ENCODE results near the gene SOCS6.
"Not testable (repeated sequence)": the region's sequence is repeated elsewhere in the genome, so short reads cannot be mapped to it uniquely, and the experiment has no call there.

Gene SOCS6

GRCh38 chr18:70359071-70359470 is 70.2 kb downstream of the SOCS6 start:
- in situ Hi-C loops (cut with HindIII; ENCODE audit: low pct_unique_long_range_greater_than_20kb, low sequenced_read_pairs): no loop called here
- DNase-seq (ENCODE audit: low read depth in 1 of 2, low spot score in 1 of 2): no peak
- TF ChIP-seq JUND (IDR thresholded peaks at IDR 0.05; ENCODE audit: low read depth): no peak

- no peak for DNase-seq (ENCODE audit: low read depth in 1 of 2, low spot score in 1 of 2)
- no peak for TF ChIP-seq JUND (IDR thresholded peaks at IDR 0.05; ENCODE audit: low read depth)
- in situ Hi-C loops (cut with HindIII; ENCODE audit: low pct_unique_long_range_greater_than_20kb, low sequenced_read_pairs): no loop called here
These were observed 73.4 kb downstream of the SOCS6 start for GRCh38 chr18:70362258-70362657.

GRCh38 chr18:70363861-70364260 is 75.0 kb downstream of the SOCS6 start:
- DNase-seq (ENCODE audit: low read depth in 1 of 2, low spot score in 1 of 2): no peak
- TF ChIP-seq JUND (IDR thresholded peaks at IDR 0.05; ENCODE audit: low read depth): no peak
- in situ Hi-C loops (cut with HindIII; ENCODE audit: low pct_unique_long_range_greater_than_20kb, low sequenced_read_pairs): no loop called here

- TF ChIP-seq JUND (IDR thresholded peaks at IDR 0.05; ENCODE audit: low read depth): no peak
- no peak for DNase-seq (ENCODE audit: low read depth in 1 of 2, low spot score in 1 of 2)
- in situ Hi-C loops (cut with HindIII; ENCODE audit: low pct_unique_long_range_greater_than_20kb, low sequenced_read_pairs): no loop called here
These were observed 76.5 kb downstream of the SOCS6 start for GRCh38 chr18:70365361-70365760.

- TF ChIP-seq JUND (IDR thresholded peaks at IDR 0.05; ENCODE audit: low read depth): no peak
- DNase-seq (ENCODE audit: low read depth in 1 of 2, low spot score in 1 of 2): no peak
- in situ Hi-C loops (cut with HindIII; ENCODE audit: low pct_unique_long_range_greater_than_20kb, low sequenced_read_pairs): no loop called here
These were observed 77.3 kb downstream of the SOCS6 start for GRCh38 chr18:70366174-70366573.

- no peak for DNase-seq (ENCODE audit: low read depth in 1 of 2, low spot score in 1 of 2)
- in situ Hi-C loops (cut with HindIII; ENCODE audit: low pct_unique_long_range_greater_than_20kb, low sequenced_read_pairs): no loop called here
- TF ChIP-seq JUND (IDR thresholded peaks at IDR 0.05; ENCODE audit: low read depth): no peak
These were observed 77.8 kb downstream of the SOCS6 start for GRCh38 chr18:70366670-70367069.

- in situ Hi-C loops (cut with HindIII; ENCODE audit: low pct_unique_long_range_greater_than_20kb, low sequenced_read_pairs); DNase-seq (ENCODE audit: low read depth in 1 of 2, low spot score in 1 of 2): not testable (repeated sequence)
These were observed 78.5 kb downstream of the SOCS6 start for GRCh38 chr18:70367344-70367743.

GRCh38 chr18:70368903-70369302 is 80.1 kb downstream of the SOCS6 start:
- no peak for TF ChIP-seq JUND (IDR thresholded peaks at IDR 0.05; ENCODE audit: low read depth)
- DNase-seq (ENCODE audit: low read depth in 1 of 2, low spot score in 1 of 2): no peak
- in situ Hi-C loops (cut with HindIII; ENCODE audit: low pct_unique_long_range_greater_than_20kb, low sequenced_read_pairs): no loop called here

GRCh38 chr18:70370762-70371733 is 82.2 kb downstream of the SOCS6 start:
- TF ChIP-seq JUND (IDR thresholded peaks at IDR 0.05; ENCODE audit: low read depth): no peak
- in situ Hi-C loops (cut with HindIII; ENCODE audit: low pct_unique_long_range_greater_than_20kb, low sequenced_read_pairs): no loop called here
- no peak for DNase-seq (ENCODE audit: low read depth in 1 of 2, low spot score in 1 of 2)

- TF ChIP-seq JUND (IDR thresholded peaks at IDR 0.05; ENCODE audit: low read depth): no peak
- in situ Hi-C loops (cut with HindIII; ENCODE audit: low pct_unique_long_range_greater_than_20kb, low sequenced_read_pairs): no loop called here
- DNase-seq (ENCODE audit: low read depth in 1 of 2, low spot score in 1 of 2): peak in 1 of 2 experiments; percentile 8
These were observed 83.1 kb downstream of the SOCS6 start for GRCh38 chr18:70371908-70372307.

- DNase-seq (ENCODE audit: low read depth in 1 of 2, low spot score in 1 of 2): no peak
- TF ChIP-seq JUND (IDR thresholded peaks at IDR 0.05; ENCODE audit: low read depth): no peak
- in situ Hi-C loops (cut with HindIII; ENCODE audit: low pct_unique_long_range_greater_than_20kb, low sequenced_read_pairs): no loop called here
These were observed 83.7 kb downstream of the SOCS6 start for GRCh38 chr18:70372450-70373041.

GRCh38 chr18:70373042-70373519 is 84.2 kb downstream of the SOCS6 start:
- in situ Hi-C loops (cut with HindIII; ENCODE audit: low pct_unique_long_range_greater_than_20kb, low sequenced_read_pairs): no loop called here
- TF ChIP-seq JUND (IDR thresholded peaks at IDR 0.05; ENCODE audit: low read depth): no peak
- no peak for DNase-seq (ENCODE audit: low read depth in 1 of 2, low spot score in 1 of 2)

- no peak for TF ChIP-seq JUND (IDR thresholded peaks at IDR 0.05; ENCODE audit: low read depth)
- in situ Hi-C loops (cut with HindIII; ENCODE audit: low pct_unique_long_range_greater_than_20kb, low sequenced_read_pairs): no loop called here
- DNase-seq (ENCODE audit: low read depth in 1 of 2, low spot score in 1 of 2): no peak
These were observed 85.3 kb downstream of the SOCS6 start for GRCh38 chr18:70374154-70374553.

Measured in T47D (cell line).